ENCODE data around the gene GTPBP4. TPM values are rescaled to one million over a fixed set of nuclear protein-coding genes. Genes with fewer than 3 reads are reported as not detected.
A peak's percentile ranks its signal among the peaks of the same experiment; 100 is the strongest.

GTPBP4 gene
- total and polyA plus RNA-seq, 2 of the 13 experiments (the other 11 are each of a cell fraction or from before 2014, with no cell fraction given), result 24.1 to 85.5 TPM

GRCh38 chr10:1048732-1049424 is 60.6 kb downstream of the GTPBP4 start, which contains the start of gene IDI1 (continued):
- no peak for TF ChIP-seq ZKSCAN5 (CRISPR knock-in tag; IDR thresholded peaks at IDR 0.05)
- no peak for TF ChIP-seq NFE2L2 (IDR thresholded peaks at IDR 0.05; ENCODE audit: low read length)
- no peak for TF ChIP-seq SMARCE1 (IDR thresholded peaks at IDR 0.05; ENCODE audit: borderline replicate concordance)
- TF ChIP-seq ZNF136 (CRISPR knock-in tag; IDR thresholded peaks at IDR 0.05; ENCODE audit: low read depth), result no peak
- TF ChIP-seq, protein P1, sequence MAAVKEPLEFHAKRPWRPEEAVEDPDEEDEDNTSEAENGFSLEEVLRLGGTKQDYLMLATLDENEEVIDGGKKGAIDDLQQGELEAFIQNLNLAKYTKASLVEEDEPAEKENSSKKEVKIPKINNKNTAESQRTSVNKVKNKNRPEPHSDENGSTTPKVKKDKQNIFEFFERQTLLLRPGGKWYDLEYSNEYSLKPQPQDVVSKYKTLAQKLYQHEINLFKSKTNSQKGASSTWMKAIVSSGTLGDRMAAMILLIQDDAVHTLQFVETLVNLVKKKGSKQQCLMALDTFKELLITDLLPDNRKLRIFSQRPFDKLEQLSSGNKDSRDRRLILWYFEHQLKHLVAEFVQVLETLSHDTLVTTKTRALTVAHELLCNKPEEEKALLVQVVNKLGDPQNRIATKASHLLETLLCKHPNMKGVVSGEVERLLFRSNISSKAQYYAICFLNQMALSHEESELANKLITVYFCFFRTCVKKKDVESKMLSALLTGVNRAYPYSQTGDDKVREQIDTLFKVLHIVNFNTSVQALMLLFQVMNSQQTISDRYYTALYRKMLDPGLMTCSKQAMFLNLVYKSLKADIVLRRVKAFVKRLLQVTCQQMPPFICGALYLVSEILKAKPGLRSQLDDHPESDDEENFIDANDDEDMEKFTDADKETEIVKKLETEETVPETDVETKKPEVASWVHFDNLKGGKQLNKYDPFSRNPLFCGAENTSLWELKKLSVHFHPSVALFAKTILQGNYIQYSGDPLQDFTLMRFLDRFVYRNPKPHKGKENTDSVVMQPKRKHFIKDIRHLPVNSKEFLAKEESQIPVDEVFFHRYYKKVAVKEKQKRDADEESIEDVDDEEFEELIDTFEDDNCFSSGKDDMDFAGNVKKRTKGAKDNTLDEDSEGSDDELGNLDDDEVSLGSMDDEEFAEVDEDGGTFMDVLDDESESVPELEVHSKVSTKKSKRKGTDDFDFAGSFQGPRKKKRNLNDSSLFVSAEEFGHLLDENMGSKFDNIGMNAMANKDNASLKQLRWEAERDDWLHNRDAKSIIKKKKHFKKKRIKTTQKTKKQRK (IDR thresholded peaks at IDR 0.05; ENCODE audit: low read length), result no peak
- TF ChIP-seq ZNF430 (CRISPR knock-in tag; IDR thresholded peaks at IDR 0.05), result peak; percentile 71; the same call in 1 of the 2 replicates
- no peak for TF ChIP-seq MYNN (CRISPR knock-in tag; IDR thresholded peaks at IDR 0.05; ENCODE audit: low read depth)
- TF ChIP-seq ATF2 (CRISPR knock-in tag; IDR thresholded peaks at IDR 0.05), result 0 out of 2 replicates have a peak, but pooled peaks have one; percentile 25
- TF ChIP-seq CCDC6 (CRISPR knock-in tag; IDR thresholded peaks at IDR 0.05), result peak; percentile 43; the same call in 1 of the 2 replicates
- peak; percentile 77; the same call in 1 of the 2 replicates for TF ChIP-seq ZNF761 (CRISPR knock-in tag; conservative IDR thresholded peaks at IDR 0.05)
- no peak; the same call in 1 of the 2 replicates for TF ChIP-seq ZNF670 (CRISPR knock-in tag; IDR thresholded peaks at IDR 0.05; ENCODE audit: borderline replicate concordance)
- TF ChIP-seq, protein P2, sequence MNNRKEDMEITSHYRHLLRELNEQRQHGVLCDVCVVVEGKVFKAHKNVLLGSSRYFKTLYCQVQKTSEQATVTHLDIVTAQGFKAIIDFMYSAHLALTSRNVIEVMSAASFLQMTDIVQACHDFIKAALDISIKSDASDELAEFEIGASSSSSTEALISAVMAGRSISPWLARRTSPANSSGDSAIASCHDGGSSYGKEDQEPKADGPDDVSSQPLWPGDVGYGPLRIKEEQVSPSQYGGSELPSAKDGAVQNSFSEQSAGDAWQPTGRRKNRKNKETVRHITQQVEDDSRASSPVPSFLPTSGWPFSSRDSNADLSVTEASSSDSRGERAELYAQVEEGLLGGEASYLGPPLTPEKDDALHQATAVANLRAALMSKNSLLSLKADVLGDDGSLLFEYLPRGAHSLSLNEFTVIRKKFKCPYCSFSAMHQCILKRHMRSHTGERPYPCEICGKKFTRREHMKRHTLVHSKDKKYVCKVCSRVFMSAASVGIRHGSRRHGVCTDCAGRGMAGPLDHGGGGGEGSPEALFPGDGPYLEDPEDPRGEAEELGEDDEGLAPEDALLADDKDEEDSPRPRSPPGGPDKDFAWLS (CRISPR knock-in tag; IDR thresholded peaks at IDR 0.05; ENCODE audit: borderline replicate concordance), result no peak
- no peak for TF ChIP-seq PAF1 (CRISPR knock-in tag; IDR thresholded peaks at IDR 0.05)
- 0 out of 2 replicates have a peak, but pooled peaks have one; percentile 14 for TF ChIP-seq HOXD1 (CRISPR knock-in tag; IDR thresholded peaks at IDR 0.05)
- TF ChIP-seq ZNF563 (CRISPR knock-in tag; IDR thresholded peaks at IDR 0.05), result peak; percentile 86; the same call in 1 of the 2 replicates
- TF ChIP-seq AGO1 (IDR thresholded peaks at IDR 0.05; ENCODE audit: low read depth, low read length, poor library complexity, severe bottlenecking), result peak; percentile 98
- peak; percentile 92 for TF ChIP-seq ZNF605 (CRISPR knock-in tag; IDR thresholded peaks at IDR 0.05)
- TF ChIP-seq NAIF1 (CRISPR knock-in tag; IDR thresholded peaks at IDR 0.05; ENCODE audit: borderline replicate concordance), result peak; percentile 43; the same call in 1 of the 2 replicates
- no peak for TF ChIP-seq CENPBD1 (CRISPR knock-in tag; IDR thresholded peaks at IDR 0.05; ENCODE audit: borderline replicate concordance, low read depth)
- TF ChIP-seq MAFK (conservative IDR thresholded peaks at IDR 0.05 in 1 of 2, IDR thresholded peaks at IDR 0.05 in 1 of 2; ENCODE audit: low read length in 2 of 2), result no peak
- TF ChIP-seq PHF21A (CRISPR knock-in tag; IDR thresholded peaks at IDR 0.05), result peak; percentile 91

Measured in HepG2 (cell line).